Skeletal muscle cell (primary cell): ENCODE data around the gene CMIP.

ENCODE experiments used
- DNase-seq: peaks from one replicate; pipeline ENCODE4 v3.0.0-alpha.2; 2010; ENCODE audit warnings: low read depth
- H3K4me3 ChIP-seq: 2 replicates; pipeline ENCODE4 v1.5.1; 2011; ENCODE audit warnings: low read depth, mild to moderate bottlenecking, control low read depth, low read length, moderate library complexity

CMIP gene

GRCh38 chr16:81587626-81588160 lies 143.1 kb downstream of the CMIP start:
- no peak for DNase-seq
- H3K4me3 ChIP-seq = no peak overlapping the region

GRCh38 chr16:81588326-81589081 lies 143.9 kb downstream of the CMIP start:
- H3K4me3 ChIP-seq = no peak overlapping the region
- DNase-seq = no peak

GRCh38 chr16:81589975-81590650 lies 145.5 kb downstream of the CMIP start:
- DNase-seq = no peak
- no peak overlapping the region for H3K4me3 ChIP-seq

- no peak for DNase-seq
Measured at GRCh38 chr16:81590714-81591544, 146.3 kb downstream of the CMIP start.

GRCh38 chr16:81591545-81591870 lies 146.9 kb downstream of the CMIP start:
- H3K4me3 ChIP-seq = no peak overlapping the region
- no peak for DNase-seq

More at GRCh38 chr16:81590714-81591544, 146.3 kb downstream of the CMIP start:
- no peak overlapping the region for H3K4me3 ChIP-seq

- DNase-seq = no peak
Measured at GRCh38 chr16:81592353-81592866, 147.8 kb downstream of the CMIP start.

GRCh38 chr16:81593481-81593880 lies 148.9 kb downstream of the CMIP start:
- DNase-seq = no peak
- H3K4me3 ChIP-seq = no peak overlapping the region

More at GRCh38 chr16:81592353-81592866, 147.8 kb downstream of the CMIP start:
- no peak overlapping the region for H3K4me3 ChIP-seq

GRCh38 chr16:81595629-81596292 lies 151.2 kb downstream of the CMIP start:
- no peak for DNase-seq
- no peak overlapping the region for H3K4me3 ChIP-seq

- H3K4me3 ChIP-seq = no peak overlapping the region
- DNase-seq = no peak
Measured at GRCh38 chr16:81597079-81597658, 152.6 kb downstream of the CMIP start.

GRCh38 chr16:81598083-81598482 lies 153.5 kb downstream of the CMIP start:
- H3K4me3 ChIP-seq = no peak overlapping the region
- no peak for DNase-seq

- no peak for DNase-seq
- H3K4me3 ChIP-seq = no peak overlapping the region
Measured at GRCh38 chr16:81599034-81599744, 154.6 kb downstream of the CMIP start.

- no peak for DNase-seq
- no peak overlapping the region for H3K4me3 ChIP-seq
Measured at GRCh38 chr16:81600275-81600674, 155.7 kb downstream of the CMIP start.

- peak; percentile 54 for DNase-seq
- H3K4me3 ChIP-seq = no peak overlapping the region
Measured at GRCh38 chr16:81601008-81601428, 156.4 kb downstream of the CMIP start.

GRCh38 chr16:81601601-81602255 lies 157.1 kb downstream of the CMIP start:
- no peak overlapping the region for H3K4me3 ChIP-seq
- DNase-seq = no peak

- no peak overlapping the region for H3K4me3 ChIP-seq
- DNase-seq = no peak
Measured at GRCh38 chr16:81602256-81602776, 157.7 kb downstream of the CMIP start.

GRCh38 chr16:81602792-81603191 lies 158.2 kb downstream of the CMIP start:
- no peak for DNase-seq
- H3K4me3 ChIP-seq = no peak overlapping the region

GRCh38 chr16:81604960-81605383 lies 160.4 kb downstream of the CMIP start:
- DNase-seq = no peak
- H3K4me3 ChIP-seq = no peak overlapping the region

GRCh38 chr16:81606039-81606438 lies 161.4 kb downstream of the CMIP start:
- no peak overlapping the region for H3K4me3 ChIP-seq
- no peak for DNase-seq
